ENCODE measurements around the gene CDH8.

The CDH8 gene

GRCh38 chr16:61665512-61665911, 370.7 kb downstream of the CDH8 start:
- Mint-ChIP-seq H3K4me1 (ENCODE audit: low read depth) (no peaks in the 10 kb centered on the region), H3K4me3 (no peak overlapping the region), H3K36me3 (ENCODE audit: low read depth) (no peaks in the 10 kb centered on the region), H3K27ac (no peak overlapping the region), H3K27me3 (no peaks in the 10 kb centered on the region), H3K9me3 (peaks cover 21% of the 10 kb centered on the region)

- H3K4me1 Mint-ChIP-seq (ENCODE audit: low read depth): no peaks in the 10 kb centered on the region
- peaks cover 16% of the 10 kb centered on the region for H3K9me3 Mint-ChIP-seq
- H3K27ac Mint-ChIP-seq: no peak overlapping the region
- no peaks in the 10 kb centered on the region for H3K27me3 Mint-ChIP-seq
- H3K36me3 Mint-ChIP-seq (ENCODE audit: low read depth): no peaks in the 10 kb centered on the region
- H3K4me3 Mint-ChIP-seq: no peak overlapping the region
Measured at GRCh38 chr16:61659936-61660335, 376.3 kb downstream of the CDH8 start.

GRCh38 chr16:61654962-61655361, 381.3 kb downstream of the CDH8 start:
- H3K27me3 Mint-ChIP-seq: no peaks in the 10 kb centered on the region
- H3K36me3 Mint-ChIP-seq (ENCODE audit: low read depth): no peaks in the 10 kb centered on the region
- peaks cover 4% of the 10 kb centered on the region for H3K9me3 Mint-ChIP-seq
- H3K4me1 Mint-ChIP-seq (ENCODE audit: low read depth): no peaks in the 10 kb centered on the region
- no peak overlapping the region for H3K4me3 Mint-ChIP-seq
- no peak overlapping the region for H3K27ac Mint-ChIP-seq

- H3K27ac Mint-ChIP-seq: no peak overlapping the region
- peaks cover 8% of the 10 kb centered on the region for H3K9me3 Mint-ChIP-seq
- no peaks in the 10 kb centered on the region for H3K27me3 Mint-ChIP-seq
- H3K36me3 Mint-ChIP-seq (ENCODE audit: low read depth): no peaks in the 10 kb centered on the region
- H3K4me1 Mint-ChIP-seq (ENCODE audit: low read depth): no peaks in the 10 kb centered on the region
- no peak overlapping the region for H3K4me3 Mint-ChIP-seq
Measured at GRCh38 chr16:61653544-61653943, 382.7 kb downstream of the CDH8 start.

- Mint-ChIP-seq H3K4me1 (ENCODE audit: low read depth) (no peaks in the 10 kb centered on the region), H3K4me3 (no peak overlapping the region), H3K9me3 (peaks cover 7% of the 10 kb centered on the region), H3K36me3 (ENCODE audit: low read depth) (no peaks in the 10 kb centered on the region), H3K27me3 (no peaks in the 10 kb centered on the region), H3K27ac (no peak overlapping the region)
Measured at GRCh38 chr16:61645561-61645960, 390.7 kb downstream of the CDH8 start.

GRCh38 chr16:61644736-61645135, 391.5 kb downstream of the CDH8 start:
- Mint-ChIP-seq H3K4me3 (no peak overlapping the region), H3K27ac (no peak overlapping the region), H3K9me3 (peaks cover 6% of the 10 kb centered on the region), H3K27me3 (no peaks in the 10 kb centered on the region), H3K36me3 (ENCODE audit: low read depth) (no peaks in the 10 kb centered on the region), H3K4me1 (ENCODE audit: low read depth) (no peaks in the 10 kb centered on the region)

- H3K27me3 Mint-ChIP-seq: no peaks in the 10 kb centered on the region
- peaks cover 11% of the 10 kb centered on the region for H3K9me3 Mint-ChIP-seq
- H3K36me3 Mint-ChIP-seq (ENCODE audit: low read depth): no peaks in the 10 kb centered on the region
- no peaks in the 10 kb centered on the region for H3K4me1 Mint-ChIP-seq (ENCODE audit: low read depth)
- H3K4me3 Mint-ChIP-seq: no peak overlapping the region
- H3K27ac Mint-ChIP-seq: no peak overlapping the region
Measured at GRCh38 chr16:61617219-61617783, 418.9 kb downstream of the CDH8 start.

GRCh38 chr16:61616088-61616487, 420.1 kb downstream of the CDH8 start:
- peaks cover 14% of the 10 kb centered on the region for H3K9me3 Mint-ChIP-seq
- H3K27ac Mint-ChIP-seq: no peak overlapping the region
- H3K4me3 Mint-ChIP-seq: no peak overlapping the region
- no peaks in the 10 kb centered on the region for H3K4me1 Mint-ChIP-seq (ENCODE audit: low read depth)
- H3K36me3 Mint-ChIP-seq (ENCODE audit: low read depth): no peaks in the 10 kb centered on the region
- H3K27me3 Mint-ChIP-seq: no peaks in the 10 kb centered on the region

- peaks cover 8% of the 10 kb centered on the region for H3K9me3 Mint-ChIP-seq
Measured at GRCh38 chr16:61611847-61612491, 424.3 kb downstream of the CDH8 start.

GRCh38 chr16:61606581-61606980, 429.7 kb downstream of the CDH8 start:
- H3K27me3 Mint-ChIP-seq: no peaks in the 10 kb centered on the region
- H3K4me1 Mint-ChIP-seq (ENCODE audit: low read depth): no peaks in the 10 kb centered on the region
- no peak overlapping the region for H3K4me3 Mint-ChIP-seq
- no peaks in the 10 kb centered on the region for H3K36me3 Mint-ChIP-seq (ENCODE audit: low read depth)
- no peak overlapping the region for H3K27ac Mint-ChIP-seq
- H3K9me3 Mint-ChIP-seq: peaks cover 13% of the 10 kb centered on the region

More at GRCh38 chr16:61611847-61612491, 424.3 kb downstream of the CDH8 start:
- H3K27me3 Mint-ChIP-seq: no peaks in the 10 kb centered on the region
- H3K4me3 Mint-ChIP-seq: no peak overlapping the region
- H3K36me3 Mint-ChIP-seq (ENCODE audit: low read depth): no peaks in the 10 kb centered on the region
- H3K4me1 Mint-ChIP-seq (ENCODE audit: low read depth): no peaks in the 10 kb centered on the region
- H3K27ac Mint-ChIP-seq: no peak overlapping the region

Measured in stimulated activated naive CD8-positive, alpha-beta T cell treated with anti-CD3 and anti-CD28 coated beads, Interleukin-15, Interleukin-2, amounts not matched to agents 100 ng/mL and 50 ng/mL, for 24 hours (primary cell).